ENCODE data around the gene TRIM63. TPM values are rescaled to one million over a fixed set of nuclear protein-coding genes. Genes with fewer than 3 reads are reported as not detected.

The TRIM63 gene
- total RNA-seq, 1 experiment from 2014 or later = not detected

- intact Hi-C loops (cut with micrococcal nuclease; ENCODE audit: unreplicated experiment) = no loop called here
- CTCF ChIA-PET = no interaction called here
- TF ChIP-seq EZH2 (IDR thresholded peaks at IDR 0.05; ENCODE audit: borderline replicate concordance, low read depth, low read length, poor library complexity, severe bottlenecking) = no peak
- no peak for TF ChIP-seq CTCF (conservative IDR thresholded peaks at IDR 0.05; ENCODE audit: low read depth, low read length)
- H3K9me3 ChIP-seq (ENCODE audit: low read depth, low read length, poor library complexity, severe bottlenecking) = no peaks in the 10 kb centered on the region
- no peaks in the 10 kb centered on the region for H3K27me3 ChIP-seq (replicated peaks; ENCODE audit: insufficient read depth, low read depth, low read length, poor library complexity)
- POLR2A ChIA-PET (ENCODE audit: low non-redundant PET) = no interaction called here
- BruUV-seq (replicated peaks) = no TSS peak
- DNase-seq (ENCODE audit: low spot score) = no peak
- H3K4me3 ChIP-seq (ENCODE audit: low read depth, low read length, poor library complexity, severe bottlenecking) = no peak overlapping the region
- H3K4me1 ChIP-seq (ENCODE audit: insufficient read depth, low read length, poor library complexity, severe bottlenecking) = no peaks in the 10 kb centered on the region
- no peaks in the 10 kb centered on the region for H3K36me3 ChIP-seq (ENCODE audit: insufficient read depth, low read length, poor library complexity, severe bottlenecking)
- H3K27ac ChIP-seq (ENCODE audit: low read depth, low read length, poor library complexity, severe bottlenecking) = no peak overlapping the region
Measured at GRCh38 chr1:26017606-26018005, 49.8 kb downstream of the TRIM63 start.

GRCh38 chr1:26016953-26017545 lies 50.4 kb downstream of the TRIM63 start:
- intact Hi-C loops (cut with micrococcal nuclease; ENCODE audit: unreplicated experiment) = no loop called here
- BruUV-seq (replicated peaks) = no TSS peak
- H3K27ac ChIP-seq (ENCODE audit: low read depth, low read length, poor library complexity, severe bottlenecking) = no peak overlapping the region
- H3K9me3 ChIP-seq (ENCODE audit: low read depth, low read length, poor library complexity, severe bottlenecking) = no peaks in the 10 kb centered on the region
- POLR2A ChIA-PET (ENCODE audit: low non-redundant PET) = no interaction called here
- TF ChIP-seq CTCF (conservative IDR thresholded peaks at IDR 0.05; ENCODE audit: low read depth, low read length) = no peak
- H3K27me3 ChIP-seq (replicated peaks; ENCODE audit: insufficient read depth, low read depth, low read length, poor library complexity) = no peaks in the 10 kb centered on the region
- H3K36me3 ChIP-seq (ENCODE audit: insufficient read depth, low read length, poor library complexity, severe bottlenecking) = no peaks in the 10 kb centered on the region
- no peak for DNase-seq (ENCODE audit: low spot score)
- no peak overlapping the region for H3K4me3 ChIP-seq (ENCODE audit: low read depth, low read length, poor library complexity, severe bottlenecking)
- CTCF ChIA-PET = no interaction called here
- no peaks in the 10 kb centered on the region for H3K4me1 ChIP-seq (ENCODE audit: insufficient read depth, low read length, poor library complexity, severe bottlenecking)

GRCh38 chr1:26016258-26016952 lies 51.0 kb downstream of the TRIM63 start:
- Histone ChIP-seq H3K9me3 (ENCODE audit: low read depth, low read length, poor library complexity, severe bottlenecking) (no peaks in the 10 kb centered on the region), H3K4me1 (ENCODE audit: insufficient read depth, low read length, poor library complexity, severe bottlenecking) (no peaks in the 10 kb centered on the region), H3K4me3 (ENCODE audit: low read depth, low read length, poor library complexity, severe bottlenecking) (no peak overlapping the region), H3K27me3 (replicated peaks; ENCODE audit: insufficient read depth, low read depth, low read length, poor library complexity) (no peaks in the 10 kb centered on the region), H3K36me3 (ENCODE audit: insufficient read depth, low read length, poor library complexity, severe bottlenecking) (no peaks in the 10 kb centered on the region), H3K27ac (ENCODE audit: low read depth, low read length, poor library complexity, severe bottlenecking) (no peak overlapping the region)
- intact Hi-C loops (cut with micrococcal nuclease; ENCODE audit: unreplicated experiment) = no loop called here
- no TSS peak for BruUV-seq (replicated peaks)
- ChIA-PET POLR2A (ENCODE audit: low non-redundant PET) (no interaction called here), CTCF (no interaction called here)
- no peak for TF ChIP-seq EZH2 (IDR thresholded peaks at IDR 0.05; ENCODE audit: borderline replicate concordance, low read depth, low read length, poor library complexity, severe bottlenecking)
- TF ChIP-seq CTCF (conservative IDR thresholded peaks at IDR 0.05; ENCODE audit: low read depth, low read length) = no peak
- no peak for DNase-seq (ENCODE audit: low spot score)

Measured in A673 (cell line).